ENCODE measurements around the gene GNAT1.

GRCh38 chr3:50168791-50169190 lies 22.6 kb upstream of the GNAT1 start:
- TF ChIP-seq EP300 (IDR thresholded peaks at IDR 0.05) = no peak
- no peak for TF ChIP-seq CTCF (IDR thresholded peaks at IDR 0.05)

All from ovary (tissue), 3 donors.